ENCODE measurements around the gene DBH.
"Not testable (repeated sequence)": the region's sequence is repeated elsewhere in the genome, so short reads cannot be mapped to it uniquely, and the experiment has no call there.

Gene DBH

DNA sequence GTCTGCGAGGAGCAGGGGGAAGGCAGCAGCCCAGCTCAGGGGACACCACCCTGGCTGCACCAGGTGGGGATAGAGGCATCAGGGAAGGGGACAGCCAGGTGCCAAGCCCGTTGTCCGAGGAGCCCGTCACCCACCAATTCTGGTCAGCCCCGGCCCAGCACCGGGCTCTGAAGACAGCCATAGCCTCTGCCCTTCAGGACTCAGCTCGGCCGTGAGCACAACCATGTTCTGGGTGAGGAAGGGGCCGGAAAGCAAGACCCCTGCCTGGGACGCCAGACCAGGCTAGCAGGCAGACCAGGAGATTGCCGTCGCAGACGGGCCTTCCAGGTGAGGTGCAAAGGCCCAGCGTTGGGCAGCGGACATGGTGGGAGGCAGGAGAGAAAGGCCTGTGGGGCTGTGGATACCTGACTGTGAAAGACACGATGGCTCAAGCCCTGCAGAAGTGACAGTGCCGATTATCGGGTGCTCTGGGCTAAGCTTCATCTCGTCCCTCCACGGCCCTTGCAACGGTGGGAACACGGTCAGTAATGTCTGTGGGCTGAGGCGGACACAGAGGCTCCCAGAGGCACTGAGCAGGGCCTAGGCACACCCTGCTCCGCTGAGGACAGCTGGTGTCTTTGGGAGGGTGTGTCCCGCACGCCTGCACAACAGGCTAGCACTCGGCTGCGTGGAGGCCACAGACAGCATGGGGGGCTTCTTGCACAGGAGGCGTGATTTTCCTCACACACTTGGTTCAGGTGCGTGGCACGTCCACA lies 36.5 kb downstream of the DBH start:
- Histone ChIP-seq H3K4me3 (ENCODE audit: low read length) (no peak overlapping the region), H4K20me1 (ENCODE audit: control insufficient read depth, insufficient read depth, low read depth, low read length) (no peaks in the 10 kb centered on the region), H3K27me3 (ENCODE audit: control insufficient read depth, low read length) (no peaks in the 10 kb centered on the region), H3K36me3 (ENCODE audit: control insufficient read depth, low read length) (no peaks in the 10 kb centered on the region), H3K4me2 (ENCODE audit: low read length) (no peak overlapping the region), H3K9me2 (replicated peaks; ENCODE audit: control insufficient read depth, low read length) (no peaks in the 10 kb centered on the region), H3F3A (ENCODE audit: control insufficient read depth, insufficient read depth) (no peaks in the 10 kb centered on the region), H3K27ac (ENCODE audit: low read depth, low read length) (no peak overlapping the region), H3K9me3 (ENCODE audit: control insufficient read depth, insufficient read depth, low read length) (no peaks in the 10 kb centered on the region), H3K79me2 (ENCODE audit: control insufficient read depth, low read length) (no peaks in the 10 kb centered on the region), H3K4me1 (ENCODE audit: control insufficient read depth, low read length) (no peaks in the 10 kb centered on the region)
- TF ChIP-seq, protein P1, sequence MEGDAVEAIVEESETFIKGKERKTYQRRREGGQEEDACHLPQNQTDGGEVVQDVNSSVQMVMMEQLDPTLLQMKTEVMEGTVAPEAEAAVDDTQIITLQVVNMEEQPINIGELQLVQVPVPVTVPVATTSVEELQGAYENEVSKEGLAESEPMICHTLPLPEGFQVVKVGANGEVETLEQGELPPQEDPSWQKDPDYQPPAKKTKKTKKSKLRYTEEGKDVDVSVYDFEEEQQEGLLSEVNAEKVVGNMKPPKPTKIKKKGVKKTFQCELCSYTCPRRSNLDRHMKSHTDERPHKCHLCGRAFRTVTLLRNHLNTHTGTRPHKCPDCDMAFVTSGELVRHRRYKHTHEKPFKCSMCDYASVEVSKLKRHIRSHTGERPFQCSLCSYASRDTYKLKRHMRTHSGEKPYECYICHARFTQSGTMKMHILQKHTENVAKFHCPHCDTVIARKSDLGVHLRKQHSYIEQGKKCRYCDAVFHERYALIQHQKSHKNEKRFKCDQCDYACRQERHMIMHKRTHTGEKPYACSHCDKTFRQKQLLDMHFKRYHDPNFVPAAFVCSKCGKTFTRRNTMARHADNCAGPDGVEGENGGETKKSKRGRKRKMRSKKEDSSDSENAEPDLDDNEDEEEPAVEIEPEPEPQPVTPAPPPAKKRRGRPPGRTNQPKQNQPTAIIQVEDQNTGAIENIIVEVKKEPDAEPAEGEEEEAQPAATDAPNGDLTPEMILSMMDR (IDR thresholded peaks at IDR 0.05; ENCODE audit: low read depth, low read length, poor library complexity, severe bottlenecking): no peak
- TF ChIP-seq EZH2phosphoT487 (IDR thresholded peaks at IDR 0.05; ENCODE audit: borderline replicate concordance, low read length): no peak

DNA sequence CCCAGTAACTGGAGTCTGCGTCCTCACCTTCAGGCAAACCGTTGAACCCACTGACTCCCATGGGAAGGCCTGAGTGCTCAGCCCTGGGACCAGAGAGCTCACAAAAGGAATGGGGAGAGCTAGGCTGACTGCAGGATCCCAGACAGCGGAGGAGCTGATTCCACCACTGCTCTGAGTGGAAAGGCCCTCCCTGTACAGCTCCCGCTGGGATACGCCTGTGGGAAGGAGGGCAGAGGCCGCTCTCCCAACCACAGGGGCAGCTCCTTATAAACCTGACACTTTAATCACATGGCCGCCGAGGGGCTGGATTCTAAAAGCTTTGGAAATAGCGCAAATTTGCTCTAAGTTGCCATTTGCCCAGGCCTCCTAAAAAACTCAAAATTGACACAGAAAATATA lies 37.1 kb downstream of the DBH start:
- Histone ChIP-seq H3K4me3 (ENCODE audit: low read length) (no peak overlapping the region), H3K4me2 (ENCODE audit: low read length) (no peak overlapping the region), H3F3A (ENCODE audit: control insufficient read depth, insufficient read depth) (no peaks in the 10 kb centered on the region), H3K27ac (ENCODE audit: low read depth, low read length) (no peak overlapping the region), H3K79me2 (ENCODE audit: control insufficient read depth, low read length) (no peaks in the 10 kb centered on the region), H4K20me1 (ENCODE audit: control insufficient read depth, insufficient read depth, low read depth, low read length) (no peaks in the 10 kb centered on the region), H3K36me3 (ENCODE audit: control insufficient read depth, low read length) (no peaks in the 10 kb centered on the region), H3K9me3 (ENCODE audit: control insufficient read depth, insufficient read depth, low read length) (no peaks in the 10 kb centered on the region), H3K4me1 (ENCODE audit: control insufficient read depth, low read length) (no peaks in the 10 kb centered on the region), H3K27me3 (ENCODE audit: control insufficient read depth, low read length) (no peaks in the 10 kb centered on the region), H3K9me2 (replicated peaks; ENCODE audit: control insufficient read depth, low read length) (no peaks in the 10 kb centered on the region)
- TF ChIP-seq EZH2phosphoT487 (IDR thresholded peaks at IDR 0.05; ENCODE audit: borderline replicate concordance, low read length): no peak

DNA sequence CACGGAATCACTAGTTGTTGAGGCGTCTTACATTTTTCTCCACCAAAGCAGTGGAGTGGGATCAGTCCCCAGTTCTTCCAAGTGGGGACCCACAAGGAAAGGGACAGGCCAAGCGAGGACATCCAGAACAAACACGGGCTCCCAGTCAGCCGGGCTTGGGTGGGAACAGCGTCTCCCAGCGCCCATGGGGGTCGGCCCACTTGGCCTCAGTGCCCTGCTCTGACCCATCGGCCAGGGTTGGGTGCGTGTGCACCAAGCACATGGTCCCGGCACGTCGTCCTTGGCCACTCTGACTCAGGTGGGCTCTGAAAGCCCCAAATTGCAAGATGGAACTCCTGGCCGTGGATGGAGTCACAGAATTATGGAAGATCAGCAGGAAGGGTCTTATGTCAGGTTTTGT lies 37.9 kb downstream of the DBH start:
- Histone ChIP-seq H3K79me2 (ENCODE audit: control insufficient read depth, low read length) (no peaks in the 10 kb centered on the region), H3K27me3 (ENCODE audit: control insufficient read depth, low read length) (no peaks in the 10 kb centered on the region), H3F3A (ENCODE audit: control insufficient read depth, insufficient read depth) (no peaks in the 10 kb centered on the region), H3K9me2 (replicated peaks; ENCODE audit: control insufficient read depth, low read length) (no peaks in the 10 kb centered on the region), H3K4me3 (ENCODE audit: low read length) (no peak overlapping the region), H3K36me3 (ENCODE audit: control insufficient read depth, low read length) (no peaks in the 10 kb centered on the region), H3K4me2 (ENCODE audit: low read length) (no peak overlapping the region), H3K27ac (ENCODE audit: low read depth, low read length) (no peak overlapping the region), H4K20me1 (ENCODE audit: control insufficient read depth, insufficient read depth, low read depth, low read length) (no peaks in the 10 kb centered on the region), H3K9me3 (ENCODE audit: control insufficient read depth, insufficient read depth, low read length) (no peaks in the 10 kb centered on the region), H3K4me1 (ENCODE audit: control insufficient read depth, low read length) (no peaks in the 10 kb centered on the region)
- TF ChIP-seq, protein P1 (IDR thresholded peaks at IDR 0.05; ENCODE audit: low read depth, low read length, poor library complexity, severe bottlenecking): no peak
- no peak for TF ChIP-seq EZH2phosphoT487 (IDR thresholded peaks at IDR 0.05; ENCODE audit: borderline replicate concordance, low read length)

DNA sequence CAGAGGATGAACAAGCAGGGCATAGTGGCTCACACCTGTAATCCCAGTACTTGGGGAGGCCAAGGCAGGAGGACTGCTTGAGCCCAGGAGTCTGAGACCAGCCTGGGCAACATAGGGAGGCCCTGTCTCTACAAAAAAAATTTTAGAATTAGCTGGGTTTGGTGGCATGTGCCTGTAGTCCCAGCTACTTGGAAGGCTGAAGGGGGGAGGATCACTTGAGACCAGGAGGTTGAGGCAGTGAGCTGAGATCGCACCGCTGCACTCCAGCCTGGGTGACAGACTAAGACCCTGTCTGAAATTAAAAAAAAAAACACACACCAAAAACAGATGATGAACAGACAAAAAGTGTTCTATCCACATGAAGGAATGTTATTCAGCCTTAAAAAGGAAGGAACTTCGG lies 39.6 kb downstream of the DBH start:
- H3K27me3 ChIP-seq (ENCODE audit: control insufficient read depth, low read length): not testable (repeated sequence)

More for the DNA sequence above, 39.6 kb downstream of the DBH start:
- not testable (repeated sequence) for H3K27ac ChIP-seq (ENCODE audit: low read depth, low read length); H3K9me3 ChIP-seq (ENCODE audit: control insufficient read depth, insufficient read depth, low read length); H3K9me2 ChIP-seq (replicated peaks; ENCODE audit: control insufficient read depth, low read length); H3K79me2 ChIP-seq (ENCODE audit: control insufficient read depth, low read length); H3K36me3 ChIP-seq (ENCODE audit: control insufficient read depth, low read length); H4K20me1 ChIP-seq (ENCODE audit: control insufficient read depth, insufficient read depth, low read depth, low read length); H3K4me1 ChIP-seq (ENCODE audit: control insufficient read depth, low read length); H3F3A ChIP-seq (ENCODE audit: control insufficient read depth, insufficient read depth); H3K4me2 ChIP-seq (ENCODE audit: low read length); H3K4me3 ChIP-seq (ENCODE audit: low read length)
